Measurements from ENCODE around the gene CPEB2.

Gene CPEB2

GRCh38 chr4:15116509-15117079, 114.3 kb downstream of the CPEB2 start:
- no peak for DNase-seq

- no peak for DNase-seq
Observed at GRCh38 chr4:15117270-15117946, 115.1 kb downstream of the CPEB2 start.

GRCh38 chr4:15118292-15118691, 116.0 kb downstream of the CPEB2 start:
- peak in 8 of 56 donors; percentile 1 to 18 (median 8) for DNase-seq

Data from nucleus accumbens (tissue), 56 donors.